Fibroblast of mammary gland (primary cell): ENCODE results near the gene SSBP3.

Experiments used
- DNase-seq: peaks from one replicate; pipeline ENCODE4 v3.0.0-alpha.2; 2010; ENCODE audit warnings: low read depth
- H3K4me3 ChIP-seq: 2 replicates; pipeline ENCODE4 v1.5.1; 2011; ENCODE audit warnings: low read depth, mild to moderate bottlenecking, low read length, moderate library complexity; ENCODE audit not compliant: control insufficient read depth
- TF ChIP-seq, protein P1 (sequence below): conservative IDR thresholded peaks from 2 replicates; pipeline ENCODE4 v1.5.1; 2011; ENCODE audit warnings: low read depth, low read length, inconsistent platforms; ENCODE audit not compliant: control insufficient read depth, insufficient read depth

Gene SSBP3

DNA sequence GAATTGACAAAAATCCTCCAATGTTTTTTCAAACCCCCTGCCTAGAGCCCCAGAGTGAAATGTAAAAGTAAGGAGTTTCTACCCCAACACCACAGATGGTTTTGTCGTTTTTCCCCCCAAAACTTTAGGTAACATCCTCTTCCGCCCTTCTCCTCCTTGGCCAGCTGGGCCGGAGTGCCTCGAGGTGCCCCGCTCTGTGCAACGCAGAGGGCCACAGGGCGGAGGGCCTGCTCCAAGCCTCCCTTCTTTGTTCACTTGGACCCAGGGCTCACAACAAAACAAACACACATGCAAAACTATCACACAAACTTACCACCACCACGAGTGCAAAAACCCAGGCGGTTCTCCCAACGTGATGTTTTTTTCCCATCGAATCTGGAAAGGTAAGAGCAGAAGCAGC is 1.9 kb downstream of the SSBP3 start:
- TF ChIP-seq, protein P1, sequence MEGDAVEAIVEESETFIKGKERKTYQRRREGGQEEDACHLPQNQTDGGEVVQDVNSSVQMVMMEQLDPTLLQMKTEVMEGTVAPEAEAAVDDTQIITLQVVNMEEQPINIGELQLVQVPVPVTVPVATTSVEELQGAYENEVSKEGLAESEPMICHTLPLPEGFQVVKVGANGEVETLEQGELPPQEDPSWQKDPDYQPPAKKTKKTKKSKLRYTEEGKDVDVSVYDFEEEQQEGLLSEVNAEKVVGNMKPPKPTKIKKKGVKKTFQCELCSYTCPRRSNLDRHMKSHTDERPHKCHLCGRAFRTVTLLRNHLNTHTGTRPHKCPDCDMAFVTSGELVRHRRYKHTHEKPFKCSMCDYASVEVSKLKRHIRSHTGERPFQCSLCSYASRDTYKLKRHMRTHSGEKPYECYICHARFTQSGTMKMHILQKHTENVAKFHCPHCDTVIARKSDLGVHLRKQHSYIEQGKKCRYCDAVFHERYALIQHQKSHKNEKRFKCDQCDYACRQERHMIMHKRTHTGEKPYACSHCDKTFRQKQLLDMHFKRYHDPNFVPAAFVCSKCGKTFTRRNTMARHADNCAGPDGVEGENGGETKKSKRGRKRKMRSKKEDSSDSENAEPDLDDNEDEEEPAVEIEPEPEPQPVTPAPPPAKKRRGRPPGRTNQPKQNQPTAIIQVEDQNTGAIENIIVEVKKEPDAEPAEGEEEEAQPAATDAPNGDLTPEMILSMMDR = no peak
- no peak for DNase-seq
- H3K4me3 ChIP-seq = peak overlapping the region; percentile 58

DNA sequence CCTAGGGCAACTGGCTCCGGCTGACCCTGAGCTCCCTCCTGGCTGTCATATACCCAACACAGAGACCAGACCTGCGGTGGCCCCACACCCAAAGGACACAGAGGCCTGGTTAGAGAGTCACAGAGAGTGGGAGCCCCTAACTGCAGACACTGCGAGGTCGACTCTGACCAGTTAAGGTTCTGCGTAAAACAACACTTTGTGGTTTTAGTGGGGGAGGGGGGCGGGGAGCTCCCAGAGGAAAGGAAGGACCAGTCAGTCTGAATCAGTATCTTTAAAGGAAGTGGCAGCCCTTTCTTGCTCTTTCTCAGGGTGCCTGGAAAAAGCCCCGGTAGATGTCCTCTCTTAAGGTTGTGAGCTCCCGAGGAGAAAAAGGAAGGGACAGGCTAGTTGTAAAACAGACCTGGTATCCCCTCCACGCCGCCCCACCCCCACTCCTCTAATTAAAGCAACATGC is 2.4 kb downstream of the SSBP3 start:
- peak; percentile 80 for DNase-seq
- peak overlapping the region; percentile 58 for H3K4me3 ChIP-seq
- TF ChIP-seq, protein P1 = no peak

DNA sequence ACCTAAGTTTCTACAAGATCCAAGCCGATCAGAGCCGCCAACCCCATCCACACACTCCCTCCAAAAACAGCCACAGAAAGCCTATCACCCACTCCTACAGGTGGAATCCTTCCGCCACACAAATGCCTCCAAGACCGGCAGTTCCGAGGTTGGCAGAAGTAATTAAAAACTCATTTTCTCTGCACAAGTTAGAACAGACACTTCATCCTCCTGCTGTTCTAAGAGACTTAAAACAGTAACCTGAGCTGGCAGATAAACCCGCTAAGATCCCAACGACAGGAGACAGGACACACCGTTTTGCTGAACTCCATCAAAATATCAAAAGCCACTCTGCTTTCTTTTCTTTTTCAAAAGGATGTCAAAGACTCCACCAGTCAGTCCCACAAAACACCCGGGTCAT is 2.8 kb downstream of the SSBP3 start:
- peak overlapping the region; percentile 58 for H3K4me3 ChIP-seq
- no peak for DNase-seq
- TF ChIP-seq, protein P1 = no peak

DNA sequence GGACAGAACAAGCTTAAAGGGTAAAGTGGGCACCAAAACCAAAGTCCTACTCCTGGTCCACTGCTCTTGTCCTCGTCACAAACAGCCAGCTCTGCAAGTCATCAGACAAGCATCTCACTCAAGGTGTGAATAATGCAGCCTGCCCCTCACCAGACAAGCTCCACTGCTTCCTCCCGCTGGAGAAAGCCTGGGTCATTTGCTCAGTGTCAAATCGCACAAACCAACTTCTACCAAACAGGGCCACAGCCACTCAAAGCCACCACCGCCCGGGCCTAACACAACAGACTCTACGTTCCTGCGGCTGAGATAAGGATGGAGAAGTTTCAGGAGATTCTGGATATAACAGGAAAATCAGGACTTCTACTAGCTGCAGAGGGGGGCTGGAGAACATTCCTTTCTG is 3.3 kb downstream of the SSBP3 start:
- H3K4me3 ChIP-seq = no peak overlapping the region
- DNase-seq = no peak

DNA sequence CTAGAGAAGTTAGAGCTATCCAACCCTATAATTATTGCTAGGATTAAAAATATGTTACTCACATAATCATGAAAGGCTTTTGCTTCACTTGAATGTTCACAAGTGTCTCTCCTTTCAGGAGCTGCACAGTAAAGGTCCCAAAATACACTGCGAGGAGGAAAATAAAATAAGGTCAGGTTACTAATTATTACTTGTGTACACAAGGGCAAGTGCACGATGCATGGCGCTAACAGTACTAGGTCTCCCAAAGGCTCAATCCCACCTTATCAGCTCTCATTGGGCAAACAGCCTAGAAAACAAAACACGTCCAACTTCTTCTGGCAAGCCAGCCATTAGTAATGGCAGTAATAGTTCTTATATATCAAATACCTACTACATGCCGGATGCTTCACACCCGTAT is 4.4 kb downstream of the SSBP3 start:
- TF ChIP-seq, protein P1 = no peak
- H3K4me3 ChIP-seq = no peak overlapping the region
- DNase-seq = no peak

More for the DNA sequence above, 3.3 kb downstream of the SSBP3 start:
- TF ChIP-seq, protein P1 = no peak

DNA sequence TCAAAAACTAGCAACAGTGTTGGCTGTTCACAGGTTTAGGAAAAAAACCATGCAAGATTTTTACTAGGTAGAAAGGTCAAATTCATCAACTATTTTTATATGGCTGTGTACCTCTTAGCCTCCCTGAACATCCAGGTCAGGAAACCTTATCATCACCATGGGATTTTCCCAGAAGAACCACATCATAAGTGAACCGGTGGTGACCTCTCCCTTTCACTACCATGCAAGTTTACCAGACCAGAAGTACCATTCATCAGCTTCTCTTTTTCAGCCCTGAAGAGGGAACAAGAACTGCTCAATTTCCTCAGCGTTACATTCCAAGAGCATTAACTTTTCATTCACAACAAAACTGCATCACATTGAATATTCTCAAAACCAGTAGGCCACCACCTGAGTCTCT is 5.9 kb downstream of the SSBP3 start:
- TF ChIP-seq, protein P1 = no peak
- no peak overlapping the region for H3K4me3 ChIP-seq
- no peak for DNase-seq

DNA sequence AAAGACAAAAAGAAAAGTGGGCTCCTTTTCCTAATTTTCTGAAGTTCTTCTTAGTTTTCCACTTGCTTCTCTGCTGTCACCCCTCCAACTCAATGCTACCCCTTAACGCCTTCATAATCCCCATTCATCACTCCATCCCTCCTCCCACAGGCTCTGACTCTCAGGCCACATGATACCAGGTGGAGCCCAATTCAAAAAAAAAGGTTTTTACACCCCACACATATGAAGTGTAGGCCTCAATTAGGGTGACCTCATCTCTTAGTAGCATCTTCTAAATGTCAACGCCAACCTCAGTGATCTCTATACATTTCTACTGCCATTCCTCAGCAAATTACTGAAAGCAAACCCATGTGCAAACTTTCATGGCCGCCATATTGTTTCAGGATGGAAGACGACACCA is 6.4 kb downstream of the SSBP3 start:
- TF ChIP-seq, protein P1 = no peak
- H3K4me3 ChIP-seq = no peak overlapping the region
- no peak for DNase-seq
